ENCODE data around the gene SPRING1.

Gene SPRING1

GRCh38 chr12:116707751-116708150 lies 30.1 kb downstream of the SPRING1 start:
- Histone ChIP-seq H3K4me2 (ENCODE audit: low read length) (no peak overlapping the region), H3K27ac (ENCODE audit: low read length) (no peak overlapping the region), H3K9ac (ENCODE audit: low read length) (no peak overlapping the region), H3K27me3 (ENCODE audit: low read depth, low read length) (peaks cover 3% of the 10 kb centered on the region; the same call in 1 of the 2 replicates), H3K4me1 (ENCODE audit: low read length) (peaks cover 8% of the 10 kb centered on the region; the same call in 1 of the 2 replicates), H4K20me1 (ENCODE audit: insufficient read depth, low read length) (no peaks in the 10 kb centered on the region), H3K9me3 (ENCODE audit: insufficient read depth, low read length) (no peaks in the 10 kb centered on the region), H3K79me2 (ENCODE audit: low read length) (no peaks in the 10 kb centered on the region), H3K4me3 (ENCODE audit: low read length) (no peak overlapping the region), H3K36me3 (replicated peaks; ENCODE audit: low read depth, low read length) (peaks cover 5% of the 10 kb centered on the region), H2AFZ (ENCODE audit: low read depth, low read length) (no peak overlapping the region)
- TF ChIP-seq CTCF (IDR thresholded peaks at IDR 0.05; ENCODE audit: low read depth, low read length) (no peak), EZH2phosphoT487 (IDR thresholded peaks at IDR 0.05; ENCODE audit: low read depth) (no peak)

- H3K4me3 ChIP-seq (ENCODE audit: low read length), result peak overlapping the region; percentile 32; the same call in 1 of the 2 replicates
- H3K9me3 ChIP-seq (ENCODE audit: insufficient read depth, low read length), result no peaks in the 10 kb centered on the region
- H4K20me1 ChIP-seq (ENCODE audit: insufficient read depth, low read length), result no peaks in the 10 kb centered on the region
- peaks cover 3% of the 10 kb centered on the region; the same call in 1 of the 2 replicates for H3K27me3 ChIP-seq (ENCODE audit: low read depth, low read length)
- H3K4me1 ChIP-seq (ENCODE audit: low read length), result peaks cover 3% of the 10 kb centered on the region; the same call in 1 of the 2 replicates
- TF ChIP-seq CTCF (IDR thresholded peaks at IDR 0.05; ENCODE audit: low read depth, low read length) (peak; percentile 82), EZH2phosphoT487 (IDR thresholded peaks at IDR 0.05; ENCODE audit: low read depth) (no peak)
- no peak overlapping the region for H2AFZ ChIP-seq (ENCODE audit: low read depth, low read length)
- peak overlapping the region; percentile 64 for H3K4me2 ChIP-seq (ENCODE audit: low read length)
- no peaks in the 10 kb centered on the region for H3K36me3 ChIP-seq (replicated peaks; ENCODE audit: low read depth, low read length)
- no peaks in the 10 kb centered on the region for H3K79me2 ChIP-seq (ENCODE audit: low read length)
- H3K27ac ChIP-seq (ENCODE audit: low read length), result no peak overlapping the region
- no peak overlapping the region for H3K9ac ChIP-seq (ENCODE audit: low read length)
Observed at GRCh38 chr12:116703214-116703795, 34.6 kb downstream of the SPRING1 start.

GRCh38 chr12:116701432-116701831 lies 36.4 kb downstream of the SPRING1 start:
- no peaks in the 10 kb centered on the region for H3K36me3 ChIP-seq (replicated peaks; ENCODE audit: low read depth, low read length)
- H3K27ac ChIP-seq (ENCODE audit: low read length), result no peak overlapping the region
- TF ChIP-seq EZH2phosphoT487 (IDR thresholded peaks at IDR 0.05; ENCODE audit: low read depth), result no peak
- TF ChIP-seq CTCF (IDR thresholded peaks at IDR 0.05; ENCODE audit: low read depth, low read length), result no peak
- no peak overlapping the region for H3K4me3 ChIP-seq (ENCODE audit: low read length)
- no peak overlapping the region for H3K9ac ChIP-seq (ENCODE audit: low read length)
- H4K20me1 ChIP-seq (ENCODE audit: insufficient read depth, low read length), result no peaks in the 10 kb centered on the region
- no peak overlapping the region for H3K4me2 ChIP-seq (ENCODE audit: low read length)
- peaks cover 7% of the 10 kb centered on the region for H3K27me3 ChIP-seq (ENCODE audit: low read depth, low read length)
- no peak overlapping the region for H2AFZ ChIP-seq (ENCODE audit: low read depth, low read length)
- no peaks in the 10 kb centered on the region for H3K79me2 ChIP-seq (ENCODE audit: low read length)
- H3K4me1 ChIP-seq (ENCODE audit: low read length), result peaks cover 7% of the 10 kb centered on the region
- H3K9me3 ChIP-seq (ENCODE audit: insufficient read depth, low read length), result no peaks in the 10 kb centered on the region

- Histone ChIP-seq H3K27me3 (ENCODE audit: low read depth, low read length) (peaks cover 20% of the 10 kb centered on the region), H3K9ac (ENCODE audit: low read length) (no peak overlapping the region), H3K4me2 (ENCODE audit: low read length) (no peak overlapping the region), H3K27ac (ENCODE audit: low read length) (no peak overlapping the region), H3K4me3 (ENCODE audit: low read length) (no peak overlapping the region), H4K20me1 (ENCODE audit: insufficient read depth, low read length) (no peaks in the 10 kb centered on the region), H2AFZ (ENCODE audit: low read depth, low read length) (no peak overlapping the region), H3K9me3 (ENCODE audit: insufficient read depth, low read length) (no peaks in the 10 kb centered on the region), H3K4me1 (ENCODE audit: low read length) (peaks cover 21% of the 10 kb centered on the region), H3K36me3 (replicated peaks; ENCODE audit: low read depth, low read length) (no peaks in the 10 kb centered on the region), H3K79me2 (ENCODE audit: low read length) (no peaks in the 10 kb centered on the region)
- TF ChIP-seq EZH2phosphoT487 (IDR thresholded peaks at IDR 0.05; ENCODE audit: low read depth) (no peak), CTCF (IDR thresholded peaks at IDR 0.05; ENCODE audit: low read depth, low read length) (no peak)
Observed at GRCh38 chr12:116700066-116700465, 37.8 kb downstream of the SPRING1 start.
